H4 (cell line): Measurements from ENCODE around the gene CAPN8. TPM values are rescaled to one million over a fixed set of nuclear protein-coding genes. Genes with fewer than 3 reads are reported as not detected.

Experiments used
- total RNA-seq: library from RNA; depleted of rRNA; stranded (reverse); fragments of >200 nt; shearing (Covaris generic); gene quantifications from 2 replicates; pipeline ENCODE4 v1.2.3, GENCODE V29; 2014; rRNA removed

The CAPN8 gene
- total RNA-seq, 1 experiment from 2014 or later = not detected

Other genes with a start within 250 kb of the CAPN8 start
- 43.4 and 47.9 TPM in 2 replicates for gene CAPN2, start 46.8 kb upstream of the CAPN8 start, total RNA-seq
- gene TP53BP2, start 180.2 kb upstream of the CAPN8 start, total RNA-seq = 22.1 and 38.5 TPM in 2 replicates